ENCODE data around the gene SMARCD1.
A peak's percentile ranks its signal among the peaks of the same experiment; 100 is the strongest.

SMARCD1 gene

GRCh38 chr12:50085615-50086072 lies 502 bp downstream of the SMARCD1 start:
- DNase-seq (ENCODE audit: low spot score) (no peak), ATAC-seq (ENCODE audit: low read depth) (peak; percentile 13)
- TF ChIP-seq, protein P1, sequence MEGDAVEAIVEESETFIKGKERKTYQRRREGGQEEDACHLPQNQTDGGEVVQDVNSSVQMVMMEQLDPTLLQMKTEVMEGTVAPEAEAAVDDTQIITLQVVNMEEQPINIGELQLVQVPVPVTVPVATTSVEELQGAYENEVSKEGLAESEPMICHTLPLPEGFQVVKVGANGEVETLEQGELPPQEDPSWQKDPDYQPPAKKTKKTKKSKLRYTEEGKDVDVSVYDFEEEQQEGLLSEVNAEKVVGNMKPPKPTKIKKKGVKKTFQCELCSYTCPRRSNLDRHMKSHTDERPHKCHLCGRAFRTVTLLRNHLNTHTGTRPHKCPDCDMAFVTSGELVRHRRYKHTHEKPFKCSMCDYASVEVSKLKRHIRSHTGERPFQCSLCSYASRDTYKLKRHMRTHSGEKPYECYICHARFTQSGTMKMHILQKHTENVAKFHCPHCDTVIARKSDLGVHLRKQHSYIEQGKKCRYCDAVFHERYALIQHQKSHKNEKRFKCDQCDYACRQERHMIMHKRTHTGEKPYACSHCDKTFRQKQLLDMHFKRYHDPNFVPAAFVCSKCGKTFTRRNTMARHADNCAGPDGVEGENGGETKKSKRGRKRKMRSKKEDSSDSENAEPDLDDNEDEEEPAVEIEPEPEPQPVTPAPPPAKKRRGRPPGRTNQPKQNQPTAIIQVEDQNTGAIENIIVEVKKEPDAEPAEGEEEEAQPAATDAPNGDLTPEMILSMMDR (IDR thresholded peaks at IDR 0.05; ENCODE audit: poor library complexity, severe bottlenecking): no peak
- Histone ChIP-seq H3K27me3 (ENCODE audit: insufficient read depth, poor library complexity, severe bottlenecking) (no peaks in the 10 kb centered on the region), H3K9me3 (ENCODE audit: severe bottlenecking) (no peaks in the 10 kb centered on the region), H3K4me1 (ENCODE audit: insufficient read depth, poor library complexity, severe bottlenecking) (peaks cover 35% of the 10 kb centered on the region), H3K4me3 (ENCODE audit: severe bottlenecking) (peak overlapping the region; percentile 44), H3K27ac (ENCODE audit: poor library complexity, severe bottlenecking) (peak overlapping the region; percentile 94), H3K36me3 (ENCODE audit: low read depth) (peaks cover 40% of the 10 kb centered on the region)

DNA sequence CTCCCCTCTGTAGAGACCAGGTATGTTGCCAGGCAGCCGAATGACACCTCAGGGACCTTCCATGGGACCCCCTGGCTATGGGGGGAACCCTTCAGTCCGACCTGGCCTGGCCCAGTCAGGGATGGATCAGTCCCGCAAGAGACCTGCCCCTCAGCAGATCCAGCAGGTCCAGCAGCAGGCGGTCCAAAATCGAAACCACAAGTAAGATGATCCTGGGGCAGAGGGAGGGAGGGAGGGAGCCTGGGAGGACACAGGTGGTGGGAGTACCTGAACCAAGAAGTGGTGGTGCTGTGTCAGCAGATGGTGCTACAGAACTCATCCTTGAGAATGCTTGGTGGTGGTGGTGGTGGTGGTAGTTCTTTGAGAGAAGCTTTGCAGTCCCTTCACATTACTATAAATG lies 1.0 kb downstream of the SMARCD1 start:
- Histone ChIP-seq H3K36me3 (ENCODE audit: low read depth) (peaks cover 44% of the 10 kb centered on the region), H3K27me3 (ENCODE audit: insufficient read depth, poor library complexity, severe bottlenecking) (no peaks in the 10 kb centered on the region), H3K4me3 (ENCODE audit: severe bottlenecking) (peak overlapping the region; percentile 44), H3K9me3 (ENCODE audit: severe bottlenecking) (no peaks in the 10 kb centered on the region), H3K27ac (ENCODE audit: poor library complexity, severe bottlenecking) (peak overlapping the region; percentile 94), H3K4me1 (ENCODE audit: insufficient read depth, poor library complexity, severe bottlenecking) (peaks cover 35% of the 10 kb centered on the region)
- DNase-seq (ENCODE audit: low spot score) (no peak), ATAC-seq (ENCODE audit: low read depth) (no peak)
- TF ChIP-seq, protein P1 (IDR thresholded peaks at IDR 0.05; ENCODE audit: poor library complexity, severe bottlenecking): no peak

DNA sequence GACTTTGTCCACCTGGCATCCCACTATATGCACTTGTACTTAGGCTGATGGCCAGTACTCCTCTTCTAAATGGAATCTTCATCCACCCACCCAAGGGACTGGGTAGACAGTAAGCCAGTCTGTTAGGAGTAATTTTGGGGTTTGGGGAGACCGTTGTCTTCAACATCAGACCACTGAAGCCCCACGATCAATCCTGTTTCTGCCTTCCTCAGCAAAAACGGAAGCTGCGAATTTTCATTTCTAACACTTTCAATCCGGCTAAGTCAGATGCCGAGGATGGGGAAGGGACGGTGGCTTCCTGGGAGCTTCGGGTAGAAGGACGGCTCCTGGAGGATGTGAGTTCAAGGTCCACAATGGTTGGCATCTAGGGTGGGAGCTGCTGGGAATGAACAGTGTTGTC lies 2.0 kb downstream of the SMARCD1 start:
- Histone ChIP-seq H3K27me3 (ENCODE audit: insufficient read depth, poor library complexity, severe bottlenecking) (no peaks in the 10 kb centered on the region), H3K4me3 (ENCODE audit: severe bottlenecking) (no peak overlapping the region), H3K4me1 (ENCODE audit: insufficient read depth, poor library complexity, severe bottlenecking) (peaks cover 35% of the 10 kb centered on the region), H3K9me3 (ENCODE audit: severe bottlenecking) (no peaks in the 10 kb centered on the region), H3K36me3 (ENCODE audit: low read depth) (peaks cover 53% of the 10 kb centered on the region), H3K27ac (ENCODE audit: poor library complexity, severe bottlenecking) (peak overlapping the region; percentile 94)
- ATAC-seq (ENCODE audit: low read depth) (no peak), DNase-seq (ENCODE audit: low spot score) (no peak)
- TF ChIP-seq, protein P1 (IDR thresholded peaks at IDR 0.05; ENCODE audit: poor library complexity, severe bottlenecking): no peak

GRCh38 chr12:50087995-50088394 lies 2.9 kb downstream of the SMARCD1 start:
- TF ChIP-seq, protein P1 (IDR thresholded peaks at IDR 0.05; ENCODE audit: poor library complexity, severe bottlenecking): no peak
- peak; percentile 55 for ATAC-seq (ENCODE audit: low read depth)
- Histone ChIP-seq H3K4me3 (ENCODE audit: severe bottlenecking) (no peak overlapping the region), H3K4me1 (ENCODE audit: insufficient read depth, poor library complexity, severe bottlenecking) (peaks cover 35% of the 10 kb centered on the region), H3K9me3 (ENCODE audit: severe bottlenecking) (no peaks in the 10 kb centered on the region), H3K36me3 (ENCODE audit: low read depth) (peaks cover 61% of the 10 kb centered on the region), H3K27me3 (ENCODE audit: insufficient read depth, poor library complexity, severe bottlenecking) (no peaks in the 10 kb centered on the region), H3K27ac (ENCODE audit: poor library complexity, severe bottlenecking) (peak overlapping the region; percentile 94)
- DNase-seq (ENCODE audit: low spot score): no peak

- H3K36me3 ChIP-seq (ENCODE audit: low read depth): peaks cover 68% of the 10 kb centered on the region
- H3K27ac ChIP-seq (ENCODE audit: poor library complexity, severe bottlenecking): peak overlapping the region; percentile 94
- H3K27me3 ChIP-seq (ENCODE audit: insufficient read depth, poor library complexity, severe bottlenecking): no peaks in the 10 kb centered on the region
- ATAC-seq (ENCODE audit: low read depth): peak; percentile 26
- peaks cover 35% of the 10 kb centered on the region for H3K4me1 ChIP-seq (ENCODE audit: insufficient read depth, poor library complexity, severe bottlenecking)
- H3K9me3 ChIP-seq (ENCODE audit: severe bottlenecking): no peaks in the 10 kb centered on the region
- TF ChIP-seq, protein P1 (IDR thresholded peaks at IDR 0.05; ENCODE audit: poor library complexity, severe bottlenecking): peak; percentile 92
- H3K4me3 ChIP-seq (ENCODE audit: severe bottlenecking): no peak overlapping the region
- no peak for DNase-seq (ENCODE audit: low spot score)
Measured at GRCh38 chr12:50088577-50089335, 3.6 kb downstream of the SMARCD1 start.
